Glutamatergic neuron (in vitro differentiated cells): Measurements from ENCODE around the gene CNTNAP2. TPM values are rescaled to one million over a fixed set of nuclear protein-coding genes. Genes with fewer than 3 reads are reported as not detected.

Experiments
- DNase-seq: peaks from one replicate; pipeline ENCODE4 v3.0.0; 2022
- H3K27ac Mint-ChIP-seq: one replicate; pipeline ENCODE4 v1.8.0; 2020; ENCODE audit warnings: mild to moderate bottlenecking, mixed read lengths, inconsistent platforms; ENCODE audit not compliant: unreplicated experiment
- H3K27me3 Mint-ChIP-seq: one replicate; pipeline ENCODE4 v1.8.0; 2020; ENCODE audit warnings: mild to moderate bottlenecking, moderate library complexity, mixed read lengths, inconsistent platforms; ENCODE audit not compliant: unreplicated experiment
- H3K36me3 Mint-ChIP-seq: one replicate; pipeline ENCODE4 v1.8.0; 2020; ENCODE audit warnings: mild to moderate bottlenecking, mixed read lengths, inconsistent platforms; ENCODE audit not compliant: unreplicated experiment
- H3K4me1 Mint-ChIP-seq: one replicate; pipeline ENCODE4 v1.8.0; 2020; ENCODE audit warnings: mild to moderate bottlenecking, low read depth, mixed read lengths, inconsistent platforms; ENCODE audit not compliant: unreplicated experiment
- H3K4me3 Mint-ChIP-seq: one replicate; pipeline ENCODE4 v1.8.0; 2020; ENCODE audit warnings: mild to moderate bottlenecking, mixed read lengths, inconsistent platforms; ENCODE audit not compliant: unreplicated experiment
- H3K9me3 Mint-ChIP-seq: one replicate; pipeline ENCODE4 v1.8.0; 2020; ENCODE audit warnings: mild to moderate bottlenecking, moderate library complexity, mixed read lengths, inconsistent platforms; ENCODE audit not compliant: unreplicated experiment
- CTCF ChIP-seq: fragments of 200-600 bp; sonication (generic); IDR thresholded peaks from one replicate; pipeline ENCODE4 v1.5.0; 2021; ENCODE audit not compliant: partially characterized antibody, unreplicated experiment
- total RNA-seq: library from RNA; stranded (reverse); fragmentation: NEBNext Ultra II Directional; extraction: Animal tissue kit (Norgen Biotek cat#: 25700); gene quantifications from one replicate; pipeline ENCODE4 v1.2.1, GENCODE V29; 2021; ENCODE audit not compliant: unreplicated experiment

Gene CNTNAP2
- total RNA-seq, 1 donor from 2014 or later = 25.8 TPM

GRCh38 chr7:148204639-148205304 is 2088.2 kb downstream of the CNTNAP2 start:
- no peak for DNase-seq
- Mint-ChIP-seq H3K9me3 (peaks cover 2% of the 10 kb centered on the region), H3K27ac (no peak overlapping the region), H3K27me3 (no peaks in the 10 kb centered on the region), H3K4me3 (no peak overlapping the region), H3K4me1 (no peaks in the 10 kb centered on the region), H3K36me3 (no peaks in the 10 kb centered on the region)
- TF ChIP-seq CTCF = no peak

- H3K36me3 Mint-ChIP-seq = no peaks in the 10 kb centered on the region
These were observed 2093.1 kb downstream of the CNTNAP2 start for GRCh38 chr7:148209643-148210190.

GRCh38 chr7:148210804-148211325 is 2094.3 kb downstream of the CNTNAP2 start:
- no peaks in the 10 kb centered on the region for H3K27me3 Mint-ChIP-seq
- no peak overlapping the region for H3K27ac Mint-ChIP-seq

More at GRCh38 chr7:148209643-148210190, 2093.1 kb downstream of the CNTNAP2 start:
- H3K4me3 Mint-ChIP-seq = no peak overlapping the region
- no peak for DNase-seq
- no peak overlapping the region for H3K27ac Mint-ChIP-seq
- no peaks in the 10 kb centered on the region for H3K27me3 Mint-ChIP-seq
- H3K4me1 Mint-ChIP-seq = no peaks in the 10 kb centered on the region
- H3K9me3 Mint-ChIP-seq = peaks cover 2% of the 10 kb centered on the region
- no peak for TF ChIP-seq CTCF

GRCh38 chr7:148211740-148212151 is 2095.1 kb downstream of the CNTNAP2 start:
- DNase-seq = no peak
- Mint-ChIP-seq H3K4me1 (no peaks in the 10 kb centered on the region), H3K27ac (no peak overlapping the region), H3K4me3 (no peak overlapping the region), H3K27me3 (no peaks in the 10 kb centered on the region), H3K36me3 (peaks cover 2% of the 10 kb centered on the region), H3K9me3 (peaks cover 2% of the 10 kb centered on the region)
- no peak for TF ChIP-seq CTCF

More at GRCh38 chr7:148210804-148211325, 2094.3 kb downstream of the CNTNAP2 start:
- DNase-seq = no peak
- Mint-ChIP-seq H3K4me1 (no peaks in the 10 kb centered on the region), H3K36me3 (no peaks in the 10 kb centered on the region), H3K4me3 (no peak overlapping the region), H3K9me3 (peaks cover 2% of the 10 kb centered on the region)
- TF ChIP-seq CTCF = no peak

- TF ChIP-seq CTCF = no peak
- Mint-ChIP-seq H3K27me3 (no peaks in the 10 kb centered on the region), H3K4me3 (no peak overlapping the region), H3K9me3 (peaks cover 2% of the 10 kb centered on the region), H3K4me1 (no peaks in the 10 kb centered on the region), H3K36me3 (peaks cover 11% of the 10 kb centered on the region), H3K27ac (no peak overlapping the region)
- DNase-seq = no peak
These were observed 2096.1 kb downstream of the CNTNAP2 start for GRCh38 chr7:148212731-148213130.
